GM12878 (cell line): Measurements from ENCODE around the gene PCNP.

Source experiments
- CREB1 ChIP-seq: IDR thresholded peaks from 2 replicates; pipeline ENCODE4 v1.6.1; 2012; ENCODE audit warnings: low read depth, mild to moderate bottlenecking, inconsistent platforms
- CTCF ChIP-seq, 3 experiments: IDR thresholded peaks in 2 of 3; conservative IDR thresholded peaks in 1 of 3; 2 replicates each; pipeline ENCODE4 v1.5.1; 2011; ENCODE audit warnings: low read depth in 3 of 3, low read length in 3 of 3, mild to moderate bottlenecking in 3 of 3, control low read depth in 2 of 3, moderate library complexity in 2 of 3, inconsistent platforms in 1 of 3, mixed read lengths in 1 of 3; ENCODE audit not compliant: control insufficient read depth in 2 of 3, insufficient read depth in 1 of 3; ENCODE audit errors: extremely low read depth in 1 of 3
- EZH2 ChIP-seq: IDR thresholded peaks from 2 replicates; pipeline ENCODE4 v1.6.1; 2012; ENCODE audit warnings: low read depth, mild to moderate bottlenecking, control low read depth, inconsistent platforms, low read length, borderline replicate concordance; ENCODE audit not compliant: control insufficient read depth
- MYC ChIP-seq: IDR thresholded peaks from 2 replicates; pipeline ENCODE4 v1.6.1; 2011; ENCODE audit warnings: mild to moderate bottlenecking, low read length, moderate library complexity, inconsistent platforms; ENCODE audit not compliant: insufficient read depth, insufficient replicate concordance, insufficient read length, severe bottlenecking
- TAF1 ChIP-seq: IDR thresholded peaks from 2 replicates; pipeline ENCODE4 v1.6.1; 2011; ENCODE audit warnings: mild to moderate bottlenecking, low read depth, low read length, borderline replicate concordance
- TF ChIP-seq, protein P1 (sequence below): IDR thresholded peaks from 2 replicates; pipeline ENCODE4 v1.6.1; 2012; ENCODE audit warnings: low read depth, low read length, improper control_type of control experiment
- TF ChIP-seq, protein P2 (sequence below): IDR thresholded peaks from 2 replicates; pipeline ENCODE4 v1.6.1; 2012; ENCODE audit warnings: low read length, inconsistent platforms

- TF ChIP-seq, protein P1, sequence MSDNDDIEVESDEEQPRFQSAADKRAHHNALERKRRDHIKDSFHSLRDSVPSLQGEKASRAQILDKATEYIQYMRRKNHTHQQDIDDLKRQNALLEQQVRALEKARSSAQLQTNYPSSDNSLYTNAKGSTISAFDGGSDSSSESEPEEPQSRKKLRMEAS: no peak
- TF ChIP-seq, protein P2, sequence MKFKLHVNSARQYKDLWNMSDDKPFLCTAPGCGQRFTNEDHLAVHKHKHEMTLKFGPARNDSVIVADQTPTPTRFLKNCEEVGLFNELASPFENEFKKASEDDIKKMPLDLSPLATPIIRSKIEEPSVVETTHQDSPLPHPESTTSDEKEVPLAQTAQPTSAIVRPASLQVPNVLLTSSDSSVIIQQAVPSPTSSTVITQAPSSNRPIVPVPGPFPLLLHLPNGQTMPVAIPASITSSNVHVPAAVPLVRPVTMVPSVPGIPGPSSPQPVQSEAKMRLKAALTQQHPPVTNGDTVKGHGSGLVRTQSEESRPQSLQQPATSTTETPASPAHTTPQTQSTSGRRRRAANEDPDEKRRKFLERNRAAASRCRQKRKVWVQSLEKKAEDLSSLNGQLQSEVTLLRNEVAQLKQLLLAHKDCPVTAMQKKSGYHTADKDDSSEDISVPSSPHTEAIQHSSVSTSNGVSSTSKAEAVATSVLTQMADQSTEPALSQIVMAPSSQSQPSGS: no peak
- TF ChIP-seq MYC (no peak), EZH2 (no peak), CTCF (IDR thresholded peaks at IDR 0.05 in 2 of 3, conservative IDR thresholded peaks at IDR 0.05 in 1 of 3; ENCODE audit: control insufficient read depth in 2 of 3, extremely low read depth in 1 of 3, insufficient read depth in 1 of 3, low read depth in 3 of 3, low read length in 3 of 3) (no peak), TAF1 (no peak), CREB1 (no peak)
These were observed 31.0 kb upstream of the PCNP start for GRCh38 chr3:101542957-101543356.
